Right cardiac atrium (tissue), 5 donors: Measurements from ENCODE around the gene C15orf39. TPM values are rescaled to one million over a fixed set of nuclear protein-coding genes. Genes with fewer than 3 reads are reported as not detected.
"Not testable (repeated sequence)": the region's sequence is repeated elsewhere in the genome, so short reads cannot be mapped to it uniquely, and the experiment has no call there.

Experiments used
- ATAC-seq, 2 donors: fragments of 200-7000 bp; cut with Tn5 transposase; one replicate each; pipeline versions ENCODE4 v1.8.0 to v1.9.1; 2020; ENCODE audit warnings: moderate library complexity in 2 of 2, mild to moderate bottlenecking in 1 of 2
- DNase-seq, 3 donors: peaks; one replicate each; pipeline ENCODE4 v3.0.0-alpha.2; 2020
- H3K27ac ChIP-seq: one replicate; pipeline ENCODE4 v1.5.1; 2013; ENCODE audit warnings: mild to moderate bottlenecking, low read length, control low read depth, moderate library complexity
- H3K27me3 ChIP-seq: one replicate; pipeline ENCODE4 v1.6.1; 2013; ENCODE audit not compliant: control insufficient read depth, insufficient read depth
- H3K4me1 ChIP-seq: one replicate; pipeline ENCODE4 v1.6.1; 2013; ENCODE audit warnings: low read length; ENCODE audit not compliant: control insufficient read depth, insufficient read depth
- H3K4me3 ChIP-seq: one replicate; pipeline ENCODE4 v1.5.1; 2013; ENCODE audit warnings: low read length, control low read depth
- H3K9me3 ChIP-seq: one replicate; pipeline ENCODE4 v1.6.1; 2013; ENCODE audit warnings: low read length; ENCODE audit not compliant: control insufficient read depth
- WGBS: extraction: QIAGEN DNeasy Blood & Tissue Kit; methylation state at CpG from one replicate; pipeline ENCODE4 v1.1.7; 2013; 5-methylcytosine and 5-hydroxymethylcytosine counted together
- intact Hi-C, 4 donors: fragments of 100-400 bp; cut with DNase I; formaldehyde crosslinking; loops; one replicate each; pipeline versions ENCODE4 v1.11.0 to v1.14.0; 2022 to 2023
- polyA plus RNA-seq: library from polyadenylated mRNA; stranded (reverse); fragments of 200-250 nt; gene quantifications from one replicate; pipeline ENCODE4 v1.2.3, GENCODE V29; 2013
- total RNA-seq, 4 donors: library from RNA; stranded (reverse); fragmentation: NEBNext Ultra II Directional; extraction: Animal tissue kit (Norgen Biotek cat#: 25700); gene quantifications; one replicate each; pipeline ENCODE4 v1.2.1, GENCODE V29; 2021
- donor health status: healthy with polysubstance abuse.
- donor health status: DM: no; HTN: yes; CAD: no.
- donor health status: DM: no; HTN: no; CAD: no.
- donor health status: DM: no; HTN: yes; CAD: no; lungs with severe emphysema.
- donor health status: DM: yes; HTN: yes; CAD: no.

The C15orf39 gene
- total and polyA plus RNA-seq, 5 donors, result 5.3 to 12.7 (median 7.5) TPM

- H3K27me3 ChIP-seq, H3K4me1 ChIP-seq, intact Hi-C loops, H3K27ac ChIP-seq, H3K9me3 ChIP-seq, H3K4me3 ChIP-seq, ATAC-seq: not testable (repeated sequence)
- DNase-seq, result peak in 1 of 3 donors; percentile 31
- WGBS, result 43% methylated on average over 7 of the region's 7 CpGs
These were observed 25.4 kb downstream of the C15orf39 start for GRCh38 chr15:75227112-75227511.

- no peaks in the 10 kb centered on the region for H3K4me1 ChIP-seq
- H3K9me3 ChIP-seq, result no peaks in the 10 kb centered on the region
- 86% methylated on average over 12 of the region's 13 CpGs for WGBS
- intact Hi-C loops, result no loop called here
- ATAC-seq, result no peak
- peak in 1 of 3 donors; percentile 30 for DNase-seq
- no peaks in the 10 kb centered on the region for H3K27me3 ChIP-seq
- H3K27ac ChIP-seq, result no peak overlapping the region
- H3K4me3 ChIP-seq, result no peak overlapping the region
These were observed 26.1 kb downstream of the C15orf39 start for GRCh38 chr15:75227663-75228280.

GRCh38 chr15:75228787-75229186 is 27.1 kb downstream of the C15orf39 start:
- intact Hi-C loops, result no loop called here
- no peak for ATAC-seq
- peak in 1 of 3 donors; percentile 46 for DNase-seq
- Histone ChIP-seq H3K9me3 (no peaks in the 10 kb centered on the region), H3K27me3 (no peaks in the 10 kb centered on the region), H3K27ac (no peak overlapping the region), H3K4me1 (no peaks in the 10 kb centered on the region), H3K4me3 (no peak overlapping the region)
- WGBS, result 90% methylated on average over 9 of the region's 9 CpGs

GRCh38 chr15:75229191-75230015 is 27.7 kb downstream of the C15orf39 start:
- intact Hi-C loops, result loop anchor here in 1 of 4 donors (10.0 kb wide), 1 partner anchor 95 kb away; no protein-coding TSS in a partner anchor
- ATAC-seq, result no peak
- peak in 1 of 3 donors; percentile 29 for DNase-seq
- no peaks in the 10 kb centered on the region for H3K4me1 ChIP-seq
- H3K4me3 ChIP-seq, result no peak overlapping the region
- WGBS, result 86% methylated on average over 21 of the region's 21 CpGs
- H3K27me3 ChIP-seq, result no peaks in the 10 kb centered on the region
- no peak overlapping the region for H3K27ac ChIP-seq
- H3K9me3 ChIP-seq, result no peaks in the 10 kb centered on the region

- Histone ChIP-seq H3K4me1 (no peaks in the 10 kb centered on the region), H3K9me3 (no peaks in the 10 kb centered on the region), H3K27me3 (no peaks in the 10 kb centered on the region), H3K4me3 (no peak overlapping the region), H3K27ac (no peak overlapping the region)
- ATAC-seq, result no peak
- WGBS, result 85% methylated on average over 2 of the region's 2 CpGs
- intact Hi-C loops, result loop anchor here in 1 of 4 donors (10.0 kb wide), 1 partner anchor 95 kb away; no protein-coding TSS in a partner anchor
- no peak for DNase-seq
These were observed 28.3 kb downstream of the C15orf39 start for GRCh38 chr15:75230016-75230343.

GRCh38 chr15:75230551-75231371 is 29.1 kb downstream of the C15orf39 start:
- ATAC-seq, result no peak
- peak in 1 of 3 donors; percentile 36 for DNase-seq
- Histone ChIP-seq H3K9me3 (no peaks in the 10 kb centered on the region), H3K27me3 (no peaks in the 10 kb centered on the region), H3K4me1 (no peaks in the 10 kb centered on the region), H3K27ac (no peak overlapping the region), H3K4me3 (no peak overlapping the region)
- intact Hi-C loops, result loop anchor here in 1 of 4 donors (10.0 kb wide), 1 partner anchor 94 kb away; no protein-coding TSS in a partner anchor
- WGBS, result 79% methylated on average over 16 of the region's 16 CpGs

- ATAC-seq (no peak), DNase-seq (peak in 1 of 3 donors; percentile 25)
- Histone ChIP-seq H3K4me1 (no peaks in the 10 kb centered on the region), H3K27ac (no peak overlapping the region), H3K27me3 (no peaks in the 10 kb centered on the region), H3K4me3 (no peak overlapping the region), H3K9me3 (no peaks in the 10 kb centered on the region)
- WGBS, result 68% methylated on average over 4 of the region's 4 CpGs
- intact Hi-C loops, result loop anchor here in 1 of 4 donors (10.0 kb wide), 1 partner anchor 93 kb away; no protein-coding TSS in a partner anchor
These were observed 30.2 kb downstream of the C15orf39 start for GRCh38 chr15:75231836-75232235.

- no peak overlapping the region for H3K4me3 ChIP-seq
- no peak overlapping the region for H3K27ac ChIP-seq
- H3K27me3 ChIP-seq, result no peaks in the 10 kb centered on the region
- no peaks in the 10 kb centered on the region for H3K4me1 ChIP-seq
- ATAC-seq, result no peak
- WGBS, result 90% methylated on average over 12 of the region's 12 CpGs
- peak in 1 of 3 donors; percentile 32 for DNase-seq
- H3K9me3 ChIP-seq, result no peaks in the 10 kb centered on the region
- intact Hi-C loops, result loop anchor here in 1 of 4 donors (10.0 kb wide), 1 partner anchor 92 kb away; no protein-coding TSS in a partner anchor
These were observed 30.7 kb downstream of the C15orf39 start for GRCh38 chr15:75232252-75232813.

- 86% methylated on average over 17 of the region's 17 CpGs for WGBS
- Histone ChIP-seq H3K9me3 (no peaks in the 10 kb centered on the region), H3K27ac (no peak overlapping the region), H3K4me3 (no peak overlapping the region), H3K4me1 (no peaks in the 10 kb centered on the region), H3K27me3 (no peaks in the 10 kb centered on the region)
- intact Hi-C loops, result loop anchor here in 1 of 4 donors (10.0 kb wide), 1 partner anchor 92 kb away; no protein-coding TSS in a partner anchor
- ATAC-seq (no peak), DNase-seq (peak in 1 of 3 donors; percentile 42)
These were observed 31.3 kb downstream of the C15orf39 start for GRCh38 chr15:75232826-75233503.
